ENCODE data around the gene PDE6D.

The PDE6D gene

GRCh38 chr2:231689124-231689893, 91.8 kb downstream of the PDE6D start:
- H3K27ac ChIP-seq: no peak overlapping the region
- H3K4me3 ChIP-seq (IDR thresholded peaks at IDR 0.05; ENCODE audit: insufficient read depth, low read depth, low read length): no peak overlapping the region
- no peak overlapping the region for H3K9ac ChIP-seq
- H3K4me1 ChIP-seq (ENCODE audit: low read depth, poor library complexity, severe bottlenecking): peaks cover 21% of the 10 kb centered on the region
- H3K79me2 ChIP-seq (ENCODE audit: insufficient read depth, low read depth): no peaks in the 10 kb centered on the region
- H4K20me1 ChIP-seq (ENCODE audit: insufficient read depth): no peaks in the 10 kb centered on the region
- no peak overlapping the region for H3K4me2 ChIP-seq
- H2AFZ ChIP-seq (ENCODE audit: low read depth): no peak overlapping the region
- TF ChIP-seq CTCF (conservative IDR thresholded peaks at IDR 0.05; ENCODE audit: low read depth, low read length): no peak
- H3K27me3 ChIP-seq (ENCODE audit: insufficient read depth, low read depth): no peaks in the 10 kb centered on the region
- H3K36me3 ChIP-seq (ENCODE audit: insufficient read depth): no peaks in the 10 kb centered on the region

- H3K9ac ChIP-seq: no peak overlapping the region
- no peak overlapping the region for H3K4me2 ChIP-seq
- no peak overlapping the region for H3K27ac ChIP-seq
- H3K4me1 ChIP-seq (ENCODE audit: low read depth, poor library complexity, severe bottlenecking): peaks cover 25% of the 10 kb centered on the region
- no peaks in the 10 kb centered on the region for H3K27me3 ChIP-seq (ENCODE audit: insufficient read depth, low read depth)
- no peaks in the 10 kb centered on the region for H3K79me2 ChIP-seq (ENCODE audit: insufficient read depth, low read depth)
- TF ChIP-seq CTCF (conservative IDR thresholded peaks at IDR 0.05; ENCODE audit: low read depth, low read length): no peak
- no peak overlapping the region for H3K4me3 ChIP-seq (IDR thresholded peaks at IDR 0.05; ENCODE audit: insufficient read depth, low read depth, low read length)
- H4K20me1 ChIP-seq (ENCODE audit: insufficient read depth): no peaks in the 10 kb centered on the region
- H3K36me3 ChIP-seq (ENCODE audit: insufficient read depth): no peaks in the 10 kb centered on the region
- H2AFZ ChIP-seq (ENCODE audit: low read depth): no peak overlapping the region
Measured at GRCh38 chr2:231688719-231689118, 92.4 kb downstream of the PDE6D start.

GRCh38 chr2:231687961-231688360, 93.1 kb downstream of the PDE6D start:
- H3K36me3 ChIP-seq (ENCODE audit: insufficient read depth): no peaks in the 10 kb centered on the region
- H4K20me1 ChIP-seq (ENCODE audit: insufficient read depth): no peaks in the 10 kb centered on the region
- no peak overlapping the region for H3K27ac ChIP-seq
- H3K79me2 ChIP-seq (ENCODE audit: insufficient read depth, low read depth): no peaks in the 10 kb centered on the region
- no peak overlapping the region for H2AFZ ChIP-seq (ENCODE audit: low read depth)
- no peaks in the 10 kb centered on the region for H3K27me3 ChIP-seq (ENCODE audit: insufficient read depth, low read depth)
- no peak overlapping the region for H3K9ac ChIP-seq
- no peak overlapping the region for H3K4me3 ChIP-seq (IDR thresholded peaks at IDR 0.05; ENCODE audit: insufficient read depth, low read depth, low read length)
- H3K4me1 ChIP-seq (ENCODE audit: low read depth, poor library complexity, severe bottlenecking): peaks cover 29% of the 10 kb centered on the region
- no peak overlapping the region for H3K4me2 ChIP-seq
- no peak for TF ChIP-seq CTCF (conservative IDR thresholded peaks at IDR 0.05; ENCODE audit: low read depth, low read length)

GRCh38 chr2:231687133-231687852, 93.8 kb downstream of the PDE6D start:
- Histone ChIP-seq H3K4me3 (IDR thresholded peaks at IDR 0.05; ENCODE audit: insufficient read depth, low read depth, low read length) (no peak overlapping the region), H4K20me1 (ENCODE audit: insufficient read depth) (no peaks in the 10 kb centered on the region), H3K27me3 (ENCODE audit: insufficient read depth, low read depth) (no peaks in the 10 kb centered on the region), H3K27ac (no peak overlapping the region), H3K4me2 (no peak overlapping the region; the same call in 1 of the 2 replicates), H3K36me3 (ENCODE audit: insufficient read depth) (no peaks in the 10 kb centered on the region), H3K79me2 (ENCODE audit: insufficient read depth, low read depth) (no peaks in the 10 kb centered on the region), H3K4me1 (ENCODE audit: low read depth, poor library complexity, severe bottlenecking) (peaks cover 35% of the 10 kb centered on the region), H2AFZ (ENCODE audit: low read depth) (peak overlapping the region; percentile 54), H3K9ac (no peak overlapping the region; the same call in 1 of the 2 replicates)
- TF ChIP-seq CTCF (conservative IDR thresholded peaks at IDR 0.05; ENCODE audit: low read depth, low read length): peak; percentile 55
